NCI-H2196 treated with DMSO at 0.1 percent for 48 hours (cell line): ENCODE measurements around the gene ZDHHC9.
A peak's percentile ranks its signal among the peaks of the same experiment; 100 is the strongest.
"Not testable (repeated sequence)": the region's sequence is repeated elsewhere in the genome, so short reads cannot be mapped to it uniquely, and the experiment has no call there.

Experiments
- DNase-seq: peaks from one replicate; lab custom pipeline; 2025; ENCODE audit not compliant: unreplicated experiment; lab: John Stamatoyannopoulos, UW

Gene ZDHHC9

DNA sequence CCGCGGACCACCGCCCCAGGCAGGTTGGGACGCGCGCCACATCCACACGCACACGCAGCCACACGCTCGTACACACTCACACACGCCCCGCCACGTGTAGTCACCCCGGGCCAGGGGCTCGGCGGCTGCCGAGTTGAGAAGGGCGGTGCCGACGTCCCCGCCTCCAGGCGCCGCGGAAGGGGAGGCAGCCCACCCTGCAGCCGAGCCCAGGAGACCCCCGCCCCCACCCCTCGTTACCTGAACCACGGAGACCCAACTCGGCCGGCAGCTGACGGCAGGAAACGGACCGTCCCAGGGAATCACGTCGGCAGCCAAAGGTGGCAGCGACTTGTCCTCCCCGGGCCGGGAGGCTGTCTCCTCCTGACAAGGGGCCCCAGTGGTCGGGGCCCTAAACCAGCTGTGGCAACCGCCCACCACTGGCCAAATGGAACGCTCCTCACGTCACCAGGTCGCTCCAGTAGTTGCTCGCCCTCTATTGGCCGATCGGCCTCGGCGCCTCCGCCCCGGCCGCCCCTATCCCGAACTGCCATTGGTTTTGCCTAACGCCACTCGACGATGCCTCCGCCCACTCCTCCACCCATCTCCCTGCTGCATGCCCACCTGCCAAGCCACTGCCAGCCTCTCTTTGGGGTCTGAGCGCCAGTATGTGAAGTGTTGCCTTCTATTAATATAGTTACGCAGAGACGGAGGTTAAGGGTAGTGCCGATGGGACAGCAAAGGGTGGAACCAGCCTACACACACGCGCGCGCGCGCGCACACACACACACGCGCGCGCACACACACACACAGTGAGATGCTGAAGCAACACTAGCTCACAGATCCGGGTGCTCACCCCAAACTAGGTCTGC is at the start of gene ZDHHC9:
ZDHHC9 (minus strand) TSS at position 428 of the 848 bp plus-strand sequence. CDS start 1,941 bp downstream, outside the sequence.
- DNase-seq: peak; percentile 54

- DNase-seq: no peak
Observed at GRCh38 chrX:129877401-129877800, 33.7 kb upstream of the ZDHHC9 start.

DNA sequence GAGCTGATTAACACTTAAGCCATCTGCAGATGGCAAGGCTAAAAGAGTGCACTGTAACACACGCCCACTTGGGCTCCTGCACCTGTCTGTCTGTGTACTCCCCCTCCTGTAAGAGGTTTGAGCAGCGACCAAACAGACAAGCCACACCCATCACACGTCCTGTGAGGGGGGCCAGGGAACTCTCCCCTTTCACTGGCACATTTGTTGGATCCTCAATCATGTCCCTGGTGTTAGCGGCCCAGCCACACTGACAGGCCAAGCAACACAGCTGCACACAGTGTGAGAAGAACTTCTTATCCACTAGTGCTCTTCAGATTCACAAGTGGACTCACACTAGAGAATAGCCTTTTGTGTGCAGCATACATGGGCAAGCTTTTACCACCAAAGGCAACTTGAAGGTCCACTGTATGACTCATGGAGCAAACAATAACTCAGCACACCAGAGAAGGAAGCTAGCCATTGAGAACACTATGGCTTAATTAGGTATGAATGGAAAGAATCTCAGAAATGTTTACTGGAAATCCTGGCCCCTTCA is 33.2 kb upstream of the ZDHHC9 start:
- DNase-seq: peak; percentile 46

DNA sequence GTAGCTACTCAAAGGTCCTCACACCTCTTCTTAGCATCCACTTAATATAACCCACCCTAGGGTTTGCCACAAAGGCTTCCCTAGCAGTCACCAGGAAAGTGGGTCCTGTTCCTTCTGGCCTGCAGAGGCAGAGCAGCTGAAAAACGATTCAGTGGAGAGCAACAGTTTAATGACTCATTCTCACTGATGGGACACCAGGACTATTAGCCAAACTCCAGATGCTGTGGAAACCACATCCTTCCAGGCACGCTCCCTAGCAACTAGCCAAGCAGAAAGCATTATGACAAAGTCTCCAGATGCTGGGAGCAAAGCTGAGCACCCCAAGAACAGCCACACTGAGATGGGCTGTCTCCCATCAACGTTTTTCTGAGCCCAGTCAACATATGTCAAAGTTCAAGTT is 32.0 kb upstream of the ZDHHC9 start:
- DNase-seq: no peak

DNA sequence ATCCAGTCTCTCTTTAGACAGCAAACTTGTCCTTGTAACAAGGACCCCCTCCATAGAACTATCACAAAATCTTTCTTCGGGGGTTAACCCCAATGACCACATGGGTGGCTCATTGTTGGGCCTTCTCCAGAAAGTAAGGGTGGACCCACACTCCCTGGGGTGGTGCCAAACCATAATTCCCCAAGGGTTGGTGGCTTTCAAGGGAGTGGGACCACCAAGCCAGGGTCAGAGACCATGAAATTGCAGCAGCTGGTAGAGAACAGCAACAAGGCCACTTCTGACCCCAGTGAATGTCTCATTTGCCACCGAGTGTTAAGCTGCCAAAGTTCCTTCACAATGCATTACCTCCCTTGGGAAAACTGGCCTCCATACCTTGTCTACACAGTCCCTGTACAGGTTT is 28.8 kb upstream of the ZDHHC9 start:
- DNase-seq: no peak

DNA sequence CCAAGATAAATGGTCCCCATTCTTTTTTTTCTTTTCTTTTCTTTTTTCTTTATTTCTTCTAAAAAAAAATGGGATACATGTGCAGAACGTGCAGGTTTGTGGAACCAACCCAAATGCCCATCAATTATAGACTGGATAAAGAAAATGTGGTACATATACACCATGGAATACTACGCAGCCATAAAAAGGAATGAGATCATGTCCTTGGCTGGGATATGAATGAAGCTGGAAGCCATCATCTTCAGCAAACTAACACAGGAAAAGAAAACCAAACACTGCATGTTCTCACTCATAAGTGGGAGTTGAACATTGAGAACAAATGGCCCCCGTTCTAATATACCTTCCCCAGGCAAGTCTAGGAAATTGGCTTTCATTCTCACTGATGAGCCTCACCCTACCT is 22.6 kb upstream of the ZDHHC9 start:
- not testable (repeated sequence) for DNase-seq

GRCh38 chrX:129859134-129859533 is 15.4 kb upstream of the ZDHHC9 start:
- DNase-seq: not testable (repeated sequence)

DNA sequence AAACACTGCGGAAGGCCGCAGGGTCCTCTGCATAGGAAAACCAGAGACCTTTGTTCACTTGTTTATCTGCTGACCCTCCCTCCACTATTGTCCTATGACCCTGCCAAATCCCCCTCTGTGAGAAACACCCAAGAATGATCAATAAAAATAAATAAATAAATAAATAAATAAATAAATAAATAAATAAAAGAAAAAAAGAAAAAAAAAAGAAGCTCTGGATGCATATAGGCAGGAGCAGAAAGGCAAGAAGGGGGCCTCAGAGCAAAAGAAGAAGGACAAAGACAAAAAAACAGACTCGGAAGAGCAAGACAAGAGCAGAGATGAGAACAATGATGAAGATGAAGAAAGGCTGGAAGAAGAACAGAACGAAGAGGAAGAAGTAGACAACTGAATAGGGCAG is 8.1 kb upstream of the ZDHHC9 start:
- DNase-seq: not testable (repeated sequence)

- DNase-seq: no peak
Observed at GRCh38 chrX:129846716-129847115, 3.0 kb upstream of the ZDHHC9 start.

DNA sequence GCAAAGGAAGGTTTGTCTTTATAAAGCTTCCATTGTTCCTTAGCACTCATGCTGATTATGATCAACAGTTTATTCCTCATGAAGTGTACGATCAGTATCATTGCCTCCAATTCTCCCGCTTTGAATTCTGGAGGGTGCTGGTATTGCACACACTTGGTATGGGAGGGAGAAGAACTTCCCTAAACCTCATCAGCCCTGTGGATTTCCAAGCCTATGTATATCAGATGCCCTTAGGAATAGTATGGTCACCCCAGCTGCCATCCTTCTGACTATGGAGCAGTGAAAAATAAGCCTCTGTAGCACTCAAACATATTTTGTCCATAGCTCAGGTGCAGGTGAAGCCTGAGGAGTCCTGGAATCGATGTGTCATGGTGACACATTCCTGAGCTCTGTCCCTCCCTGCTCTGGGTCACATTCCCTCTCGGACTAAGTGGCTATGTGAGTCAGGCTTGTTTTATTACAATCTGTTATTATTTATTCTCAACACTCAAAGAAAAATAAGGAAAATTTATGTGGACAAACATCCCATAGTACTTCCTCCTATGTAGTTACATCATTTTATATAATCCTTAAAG is 2.0 kb upstream of the ZDHHC9 start:
- DNase-seq: no peak

DNA sequence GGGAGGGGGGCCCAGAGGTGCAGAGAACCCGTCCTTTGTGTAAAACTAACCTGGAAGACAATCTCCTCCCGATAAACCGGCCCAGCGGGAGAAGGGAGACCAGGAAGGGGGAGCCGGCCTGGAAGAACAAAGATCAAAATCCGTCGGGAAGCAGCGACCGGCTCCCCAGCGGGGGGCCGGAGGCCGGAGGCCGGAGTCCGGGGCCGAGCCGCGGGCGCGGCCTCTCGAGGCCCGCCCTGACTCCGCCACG is 552 bp downstream of the ZDHHC9 start:
- no peak for DNase-seq

DNA sequence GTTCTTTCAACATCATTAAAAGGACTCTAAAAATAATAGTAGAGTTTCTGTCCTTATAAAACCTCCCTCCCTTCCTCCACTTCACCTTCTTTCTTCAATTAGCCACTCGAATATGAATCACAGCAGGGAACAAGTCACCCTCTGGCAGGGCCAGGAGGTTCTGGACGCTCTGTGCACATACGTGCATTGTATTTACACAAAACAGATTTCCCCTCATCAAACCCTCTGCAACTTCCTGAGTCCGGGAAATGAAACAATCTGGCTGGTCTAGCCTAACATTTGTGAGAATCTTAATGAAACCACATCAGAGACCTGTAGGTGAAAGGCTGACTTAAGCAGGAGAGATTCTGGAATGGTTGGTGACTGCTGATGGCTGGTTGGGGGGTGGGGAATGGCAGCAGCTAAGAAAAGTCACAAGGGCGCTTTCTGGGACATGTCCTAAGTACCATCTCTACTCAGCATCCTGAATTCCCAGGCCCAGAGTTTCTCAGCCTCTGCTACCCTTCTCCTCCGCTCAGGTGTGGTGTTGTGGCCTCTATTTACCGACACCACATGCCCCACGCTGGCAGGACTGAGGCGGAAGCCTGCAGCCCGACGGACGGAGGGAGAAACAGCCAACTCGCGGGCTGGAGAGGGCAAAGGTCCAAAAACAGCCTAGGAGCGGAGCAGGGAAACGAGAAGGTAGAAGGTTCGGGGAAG is 1.0 kb downstream of the ZDHHC9 start:
- DNase-seq: no peak

DNA sequence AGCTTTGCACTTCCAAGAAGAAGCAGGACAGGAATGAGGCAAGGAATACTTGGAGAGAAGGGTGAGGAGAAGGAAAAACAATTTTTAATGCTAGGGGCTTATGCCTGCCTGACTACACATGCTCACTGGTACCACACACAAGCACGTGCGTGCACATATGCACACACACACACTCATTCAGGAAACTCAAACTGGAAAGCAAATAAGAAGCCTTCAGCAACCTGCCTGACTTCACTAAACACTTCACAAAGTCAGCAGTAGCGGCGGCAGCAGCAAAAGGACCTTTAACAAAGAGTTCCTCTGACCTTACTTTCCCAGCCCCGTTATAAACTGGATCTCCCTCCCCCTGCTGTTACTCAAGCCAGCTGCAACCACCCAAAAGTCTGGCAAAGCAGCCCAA is 3.3 kb downstream of the ZDHHC9 start:
- DNase-seq: no peak

GRCh38 chrX:129836827-129837226 is 6.9 kb downstream of the ZDHHC9 start:
- no peak for DNase-seq

DNA sequence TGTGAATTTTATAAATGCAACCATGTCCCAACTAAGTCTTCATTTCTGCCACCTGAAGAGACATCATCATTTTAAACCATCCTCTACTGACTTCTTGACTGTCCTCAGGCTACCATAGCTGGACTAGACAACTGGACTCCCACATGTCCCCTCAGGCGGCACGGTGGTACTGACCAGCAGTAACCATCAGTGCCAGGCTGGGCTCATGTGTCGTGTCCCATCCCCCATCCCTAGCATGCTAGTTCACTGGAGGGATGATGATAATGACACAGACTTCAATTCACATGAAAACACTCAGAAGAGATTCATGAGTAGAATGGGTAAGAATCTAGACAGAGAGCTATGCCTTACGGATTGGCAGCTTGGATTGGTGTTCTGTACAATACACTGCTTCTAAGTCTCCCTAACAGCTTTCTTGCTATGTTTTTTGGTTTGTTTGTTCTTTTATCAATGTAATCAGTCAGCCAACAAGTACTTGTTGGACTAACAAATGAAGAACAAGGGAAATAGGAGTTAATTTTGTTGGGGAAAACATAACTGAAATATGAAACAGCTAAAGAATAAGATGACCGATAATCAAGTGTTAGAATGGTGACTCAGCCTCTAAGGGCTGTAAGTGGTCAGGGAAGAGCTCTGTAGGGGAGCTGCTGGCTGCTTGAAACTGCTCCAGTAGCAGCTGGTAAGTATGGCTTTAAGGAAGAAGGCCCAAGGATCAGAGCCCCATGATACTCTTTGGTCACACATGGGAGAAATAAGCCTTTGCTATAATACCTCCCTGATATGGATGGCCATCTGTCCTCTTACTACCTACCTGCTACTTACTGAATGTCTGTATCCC is 10.3 kb downstream of the ZDHHC9 start:
- DNase-seq: no peak

- DNase-seq: peak; percentile 4
Observed at GRCh38 chrX:129831091-129831885, 12.4 kb downstream of the ZDHHC9 start.

GRCh38 chrX:129830494-129830893 is 13.2 kb downstream of the ZDHHC9 start:
- DNase-seq: no peak

DNA sequence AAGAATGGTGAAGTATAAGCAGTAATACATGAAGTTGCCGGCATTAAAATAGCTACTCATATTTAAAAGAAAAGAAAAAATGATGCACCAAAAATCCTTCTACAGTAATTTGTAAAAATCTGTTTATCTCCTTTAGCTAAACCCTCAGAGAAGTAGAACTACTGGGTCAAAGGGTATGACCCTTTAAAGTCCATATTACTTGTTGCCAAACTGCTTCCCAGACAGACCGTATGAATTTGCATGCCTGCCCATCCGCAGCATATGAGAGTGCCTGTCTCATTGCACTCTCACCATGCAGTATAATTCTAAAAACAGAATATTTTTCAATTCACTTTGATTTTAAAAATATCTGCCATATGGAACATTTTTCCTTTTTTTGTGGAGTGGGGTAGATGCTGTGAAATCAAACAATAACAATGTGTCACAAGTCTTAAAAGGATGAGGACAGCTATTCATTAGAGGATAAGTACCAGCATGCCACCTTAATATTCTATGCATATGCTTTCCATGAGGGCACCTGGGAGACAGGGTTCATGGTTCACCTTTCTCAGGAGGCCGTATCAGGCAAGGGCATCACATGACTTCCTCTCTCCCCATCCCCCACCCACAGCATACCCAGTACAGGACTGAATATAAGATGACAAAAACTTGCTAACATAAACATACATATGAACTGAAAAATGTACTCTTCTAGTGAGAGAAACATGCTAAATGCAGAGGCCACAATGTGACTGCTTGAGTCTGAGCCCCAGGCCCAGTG is 17.8 kb downstream of the ZDHHC9 start:
- no peak for DNase-seq

- DNase-seq: no peak
Observed at GRCh38 chrX:129824620-129825019, 19.1 kb downstream of the ZDHHC9 start.

DNA sequence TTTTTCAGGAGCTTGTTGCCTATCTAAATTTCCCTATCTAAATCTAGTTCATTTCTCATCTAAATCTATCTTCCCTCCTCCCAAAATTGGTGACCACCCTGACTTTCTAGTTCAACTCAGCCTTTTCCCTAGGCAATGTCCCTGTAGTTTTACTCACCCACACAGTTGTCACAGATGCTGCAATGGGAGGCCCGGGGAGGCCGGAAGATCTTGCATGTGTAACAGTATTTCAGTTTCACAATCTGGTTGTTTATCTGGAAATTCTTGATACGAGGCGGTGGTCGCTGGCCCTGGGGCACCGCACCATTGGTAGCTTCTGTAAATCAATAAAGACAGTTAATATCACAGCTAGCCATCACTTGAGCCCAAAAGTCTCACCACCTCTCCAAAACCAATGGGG is 20.2 kb downstream of the ZDHHC9 start:
- DNase-seq: no peak
